GM12878 (cell line): ENCODE data around the gene ARHGEF10L. TPM values are rescaled to one million over a fixed set of nuclear protein-coding genes. Genes with fewer than 3 reads are reported as not detected.

ENCODE experiments used
- ATAC-seq: fragments of 200-7000 bp; cut with Tn5 transposase; 3 replicates; pipeline ENCODE4 v1.9.1; 2020; ENCODE audit warnings: mild to moderate bottlenecking, moderate library complexity
- BruUV-seq: library from RNA; stranded (reverse); fragments of 400-500 nt; replicated peaks from 2 replicates; lab custom pipeline; 2021; lab: Mats Ljungman, UMichigan
- CTCF ChIA-PET: fragments of 300-600 bp; sonication (Branson Sonifier 250); formaldehyde crosslinking; extraction: SDS; loops from one replicate; lab custom pipeline; 2021; ENCODE audit warnings: inconsistent platforms; lab: Yijun Ruan, JAX
- POLR2A ChIA-PET: fragments of 350-600 bp; formaldehyde crosslinking; extraction: SDS; loops from one replicate; lab custom pipeline; 2021; ENCODE audit warnings: inconsistent platforms; lab: Charles Lee
- RAD21 ChIA-PET: fragments of 300-600 bp; sonication (Branson Sonifier 250); formaldehyde crosslinking; loops from one replicate; lab custom pipeline; 2023; ENCODE audit warnings: antibody characterized with exemption; ENCODE audit not compliant: unreplicated experiment; lab: Charles Lee
- SMC1A ChIA-PET: fragments of 300-600 bp; sonication (Branson Sonifier 250); formaldehyde crosslinking; loops from one replicate; lab custom pipeline; 2023; ENCODE audit not compliant: unreplicated experiment, uncharacterized antibody; lab: Charles Lee
- DNase-seq: peaks from one replicate; pipeline ENCODE4 v3.0.0-alpha.2; 2011; ENCODE audit warnings: low read depth, low spot score
- FAIRE-seq: peaks from 3 replicates; lab custom pipeline; 2011; peaks lifted over from hg19 to GRCh38; lab: Jason Lieb, UNC
- H2AFZ ChIP-seq: 2 replicates; pipeline ENCODE4 v1.6.0; 2011; ENCODE audit warnings: low read depth, low read length, control low read depth; ENCODE audit not compliant: control insufficient read depth
- H3K27ac ChIP-seq: 2 replicates; pipeline ENCODE4 v1.5.1; 2011; ENCODE audit warnings: control low read depth; ENCODE audit not compliant: control insufficient read depth, insufficient read depth
- H3K27me3 ChIP-seq, 2 experiments: replicated peaks in 1 of 2; 2 replicates each; pipeline versions ENCODE4 v1.6.0 to v1.6.1; 2011; ENCODE audit warnings: low read length in 1 of 2; ENCODE audit not compliant: control insufficient read depth in 2 of 2, insufficient read depth in 2 of 2
- H3K36me3 ChIP-seq, 2 experiments: 2 replicates each; pipeline ENCODE4 v1.5.1; 2011; ENCODE audit warnings: low read length in 1 of 2; ENCODE audit not compliant: control insufficient read depth in 2 of 2, insufficient read depth in 2 of 2
- H3K4me1 ChIP-seq: 2 replicates; pipeline ENCODE4 v1.6.1; 2011; ENCODE audit warnings: mild to moderate bottlenecking, low read length, moderate library complexity, mixed read lengths; ENCODE audit not compliant: control insufficient read depth, insufficient read depth
- H3K4me2 ChIP-seq: 2 replicates; pipeline ENCODE4 v1.6.0; 2011; ENCODE audit warnings: control low read depth; ENCODE audit not compliant: control insufficient read depth, insufficient read depth
- H3K4me3 ChIP-seq: fragments of 200-600 bp; sonication (generic); 2 replicates; pipeline ENCODE4 v1.5.1; 2016
- H3K79me2 ChIP-seq: 2 replicates; pipeline ENCODE4 v1.6.0; 2011; ENCODE audit warnings: low read length; ENCODE audit not compliant: control insufficient read depth, insufficient read depth
- H3K9ac ChIP-seq: 2 replicates; pipeline ENCODE4 v1.8.0; 2011; ENCODE audit warnings: low read length, control low read depth, mixed read lengths; ENCODE audit not compliant: control insufficient read depth, insufficient read depth
- H3K9me3 ChIP-seq: replicated peaks from 3 replicates; pipeline ENCODE4 v1.5.1; 2011; ENCODE audit warnings: mild to moderate bottlenecking, low read length; ENCODE audit not compliant: control insufficient read depth, insufficient read depth
- H4K20me1 ChIP-seq: 2 replicates; pipeline ENCODE4 v1.6.0; 2011; ENCODE audit not compliant: control insufficient read depth, insufficient read depth
- CHD1 ChIP-seq: IDR thresholded peaks from 2 replicates; pipeline ENCODE4 v1.6.1; 2012; ENCODE audit warnings: low read depth, low read length, improper control_type of control experiment
- DPF2 ChIP-seq: fragments of 450-650 bp; IDR thresholded peaks from 2 replicates; pipeline ENCODE4 v1.6.1; 2017; ENCODE audit warnings: mild to moderate bottlenecking
- EGR1 ChIP-seq, 2 experiments: IDR thresholded peaks; 1 replicate in 1 of 2; 2 replicates in 1 of 2; pipeline ENCODE4 v1.6.1; 2011 to 2012; ENCODE audit warnings: low read depth in 2 of 2, low read length in 2 of 2, borderline replicate concordance in 1 of 2, mild to moderate bottlenecking in 1 of 2, moderate library complexity in 1 of 2
- MEF2B ChIP-seq: fragments of 450-650 bp; IDR thresholded peaks from 2 replicates; pipeline ENCODE4 v1.6.1; 2018; ENCODE audit warnings: mild to moderate bottlenecking, moderate library complexity; ENCODE audit not compliant: partially characterized antibody, poor library complexity, severe bottlenecking
- MTA3 ChIP-seq: IDR thresholded peaks from 2 replicates; pipeline ENCODE4 v1.6.1; 2012; ENCODE audit warnings: low read length, inconsistent platforms, borderline replicate concordance
- POLR2AphosphoS2 ChIP-seq: IDR thresholded peaks from 2 replicates; pipeline ENCODE4 v1.6.1; 2011; ENCODE audit warnings: low read depth, mild to moderate bottlenecking, low read length, improper control_type of control experiment, moderate library complexity
- RCOR1 ChIP-seq: conservative IDR thresholded peaks from 2 replicates; pipeline ENCODE4 v1.6.1; 2012; ENCODE audit warnings: low read depth, low read length, improper control_type of control experiment
- SP1 ChIP-seq: IDR thresholded peaks from one replicate; pipeline ENCODE4 v1.6.1; 2011; ENCODE audit warnings: low read depth, low read length
- WRNIP1 ChIP-seq: IDR thresholded peaks from 2 replicates; pipeline ENCODE4 v1.6.1; 2011; ENCODE audit warnings: low read depth, low read length, improper control_type of control experiment, borderline replicate concordance
- ZNF687 ChIP-seq: fragments of 450-650 bp; IDR thresholded peaks from 2 replicates; pipeline ENCODE4 v1.6.1; 2017; ENCODE audit warnings: mild to moderate bottlenecking, moderate library complexity
- WGBS: methylation state at CpG from one replicate; pipeline ENCODE4 v1.1.6; 2016; ENCODE audit warnings: low lambda C conversion rate; ENCODE audit not compliant: insufficient replicate concordance, insufficient coverage; ENCODE audit errors: missing lambda C conversion rate; 5-methylcytosine and 5-hydroxymethylcytosine counted together
- in situ Hi-C: fragments of 300-500 bp; cut with MboI; formaldehyde crosslinking; loops from 9 replicates; pipeline ENCODE4 v1.14.3; 2018; ENCODE audit warnings: mixed read lengths
- intact Hi-C: fragments of 100-400 bp; cut with micrococcal nuclease; formaldehyde crosslinking; loops from one replicate; pipeline ENCODE4 v1.14.2; 2022; ENCODE audit not compliant: unreplicated experiment
- polyA plus RNA-seq, 11 experiments: library from polyadenylated mRNA; depleted of rRNA in 4 of 11; unstranded in 6 of 11; stranded (reverse) in 5 of 11; fragments of >200 nt; fragmentation: Nextera tagmentation in 4 of 11; fragmentation: Illumina TruSeq in 1 of 11; extraction: Ambion mirVana in 4 of 11; extraction: Trizol in 1 of 11; gene quantifications; 1 replicate in 1 of 11; 2 replicates in 10 of 11; pipeline versions ENCODE4 v1.2.1 to v1.2.3, GENCODE V29; 2011 to 2016; ENCODE audit warnings: inconsistent platforms in 2 of 11, missing spikeins in 2 of 11, low read depth in 1 of 11
- total RNA-seq, 4 experiments: library from RNA; depleted of rRNA in 3 of 4; stranded (reverse); fragments of >200 nt in 3 of 4; fragmentation: Illumina TruSeq in 1 of 4; extraction: Trizol in 1 of 4; gene quantifications; 2 replicates each; pipeline versions ENCODE4 v1.2.1 to v1.2.3, GENCODE V29; 2013 to 2021

Gene ARHGEF10L
- total and polyA plus RNA-seq, 10 of the 15 experiments (the other 5 are each of a cell fraction or from before 2014, with no cell fraction given) = 0.05 to 0.94 (median 0.28) TPM; not detected in 2

- Histone ChIP-seq H3K27me3 (peaks cover 0 to 3% of the 10 kb centered on the region in 2 experiments; a peak in 3 of 4 replicates), H3K4me3 (no peak overlapping the region), H3K79me2 (no peaks in the 10 kb centered on the region), H3K27ac (no peak overlapping the region), H3K9me3 (no peaks in the 10 kb centered on the region), H3K36me3 (no peaks in the 10 kb centered on the region), H2AFZ (no peak overlapping the region), H3K9ac (no peak overlapping the region), H3K4me2 (no peak overlapping the region), H4K20me1 (no peaks in the 10 kb centered on the region), H3K4me1 (no peaks in the 10 kb centered on the region)
- RAD21 ChIA-PET = no interaction called here
- intact Hi-C loops (no loop called here), in situ Hi-C loops (no loop called here)
- no TSS peak for BruUV-seq
- SMC1A ChIA-PET = no interaction called here
- ATAC-seq = no peak
- DNase-seq = no peak
- 62% methylated on average over 7 of the region's 7 CpGs for WGBS
- FAIRE-seq = no peak
- CTCF ChIA-PET = interaction anchor here (1.3 to 1.7 kb wide), 2 partner anchors 13 to 21 kb away, joined by 3 to 4 read pairs; no protein-coding TSS in a partner anchor
- POLR2A ChIA-PET = interaction anchor here (0.7 kb wide), 2 partner anchors 29 to 58 kb away, joined by 3 to 5 read pairs; no protein-coding TSS in a partner anchor
- no peak for TF ChIP-seq DPF2
- no peak for TF ChIP-seq WRNIP1
- TF ChIP-seq ZNF687 = no peak
- TF ChIP-seq MEF2B = no peak
- TF ChIP-seq RCOR1 = no peak
- TF ChIP-seq CHD1 = no peak
- TF ChIP-seq EGR1 (IDR thresholded peaks at IDR 0.05; ENCODE audit: borderline replicate concordance in 1 of 2, low read depth in 2 of 2, low read length in 2 of 2) = no peak
- TF ChIP-seq MTA3 = no peak
- TF ChIP-seq SP1 = no peak
- no peak for TF ChIP-seq POLR2AphosphoS2
Measured at GRCh38 chr1:17523321-17524041, 16.0 kb upstream of the ARHGEF10L start.
